ENCODE data around the gene PNO1.

DNA sequence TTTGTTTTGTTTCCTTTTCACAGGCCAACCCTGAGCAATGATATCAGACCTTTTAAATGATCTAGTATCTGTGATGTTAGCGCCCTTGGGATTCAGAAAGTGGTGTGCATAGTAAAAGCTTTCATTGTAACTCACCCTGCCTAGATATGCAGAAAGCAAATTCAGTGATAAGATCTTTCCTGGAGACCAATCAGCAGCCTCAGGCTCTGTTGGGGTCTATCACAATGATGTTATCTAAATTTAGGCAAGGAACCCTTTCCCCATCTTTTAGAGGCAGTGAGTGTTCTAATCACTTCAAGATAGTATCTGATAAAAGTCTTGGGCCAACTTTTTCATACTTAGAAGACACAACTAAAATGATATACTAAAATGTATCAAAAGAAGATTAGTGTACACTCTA is 23.6 kb upstream of the PNO1 start:
- no peak for TF ChIP-seq CTCF (IDR thresholded peaks at IDR 0.05)
- TF ChIP-seq POLR2A (IDR thresholded peaks at IDR 0.05) = no peak
